ENCODE data around the gene TFCP2.

The TFCP2 gene

GRCh38 chr12:51197736-51198567 is 25.0 kb upstream of the TFCP2 start:
- DNase-seq, result no peak

DNA sequence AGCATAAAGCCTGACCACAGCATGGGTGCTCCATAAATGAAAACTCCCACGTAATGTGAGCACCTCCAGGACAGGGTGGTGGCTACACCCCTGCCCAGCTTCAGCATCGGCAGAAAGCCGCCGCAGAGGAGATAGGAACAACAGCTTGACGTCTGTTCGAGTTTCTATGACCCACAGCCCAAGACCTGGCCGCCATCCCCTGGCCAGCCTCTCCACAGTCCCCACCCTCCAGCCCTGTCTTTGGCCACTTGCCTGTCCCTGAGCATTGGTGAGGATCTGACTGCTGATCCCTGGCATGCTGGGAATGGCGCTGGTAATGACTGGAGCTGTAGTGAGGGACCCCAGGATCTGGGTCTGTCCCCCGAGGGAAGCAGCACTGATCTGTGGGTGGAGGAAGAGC is 23.6 kb upstream of the TFCP2 start:
- no peak for DNase-seq

GRCh38 chr12:51195841-51196240 is 22.9 kb upstream of the TFCP2 start:
- DNase-seq, result no peak

DNA sequence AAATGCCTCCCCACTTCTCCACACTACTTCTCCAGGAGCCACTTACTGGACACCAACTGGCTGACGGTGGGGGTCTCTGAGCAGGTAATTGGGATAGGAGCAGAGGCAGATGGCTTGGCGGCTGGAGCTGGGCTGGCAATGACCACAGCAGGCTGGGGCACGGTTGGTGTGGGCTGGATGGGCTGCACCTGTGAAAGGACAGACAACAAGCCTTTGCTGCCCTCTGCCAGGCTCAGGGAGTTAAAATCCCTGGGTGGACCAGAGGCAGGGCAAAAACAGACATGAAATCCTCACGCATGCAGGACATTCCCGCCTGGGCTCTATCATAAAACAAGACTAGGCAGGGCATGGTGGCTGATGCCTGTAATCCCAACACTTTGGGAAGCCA is 19.3 kb upstream of the TFCP2 start:
- no peak for DNase-seq

GRCh38 chr12:51191516-51192283 is 18.8 kb upstream of the TFCP2 start:
- DNase-seq, result no peak

- DNase-seq, result no peak
These were observed 17.9 kb upstream of the TFCP2 start for GRCh38 chr12:51190820-51191219.

- no peak for DNase-seq
These were observed 16.9 kb upstream of the TFCP2 start for GRCh38 chr12:51189790-51190355.

DNA sequence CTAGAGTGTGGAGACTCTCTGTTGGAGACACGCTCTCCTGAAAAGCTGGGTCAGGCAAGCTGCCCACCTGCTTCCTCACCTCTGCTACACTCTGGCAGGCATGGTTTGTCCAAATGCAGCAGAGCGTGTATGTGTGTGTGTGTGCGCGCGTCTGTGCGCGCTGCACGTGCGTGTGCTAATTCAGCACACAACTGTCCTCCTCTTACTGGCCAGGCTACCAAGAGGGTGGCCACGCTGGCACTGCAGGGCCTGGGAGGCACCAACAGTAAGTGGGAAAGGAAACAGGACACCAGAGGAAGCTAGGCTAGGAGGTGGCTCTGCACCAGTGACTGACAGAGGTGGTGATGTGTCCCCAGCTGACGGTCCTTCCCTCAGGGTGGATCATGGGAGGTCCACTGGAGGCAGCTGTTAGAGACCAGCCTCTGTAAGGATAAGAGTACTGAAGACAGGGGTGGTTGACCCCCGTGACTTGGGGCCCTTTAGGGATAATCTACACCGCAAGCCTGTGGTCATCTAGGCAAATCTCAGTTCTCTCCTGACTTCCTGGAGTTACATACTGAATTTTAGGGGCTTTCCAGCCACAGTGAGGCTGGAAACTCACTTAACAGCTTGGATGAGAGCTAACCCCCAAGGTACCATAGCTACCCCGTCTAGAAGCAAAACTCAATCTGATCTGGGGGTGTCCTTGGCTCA is 15.6 kb upstream of the TFCP2 start:
- no peak for DNase-seq

DNA sequence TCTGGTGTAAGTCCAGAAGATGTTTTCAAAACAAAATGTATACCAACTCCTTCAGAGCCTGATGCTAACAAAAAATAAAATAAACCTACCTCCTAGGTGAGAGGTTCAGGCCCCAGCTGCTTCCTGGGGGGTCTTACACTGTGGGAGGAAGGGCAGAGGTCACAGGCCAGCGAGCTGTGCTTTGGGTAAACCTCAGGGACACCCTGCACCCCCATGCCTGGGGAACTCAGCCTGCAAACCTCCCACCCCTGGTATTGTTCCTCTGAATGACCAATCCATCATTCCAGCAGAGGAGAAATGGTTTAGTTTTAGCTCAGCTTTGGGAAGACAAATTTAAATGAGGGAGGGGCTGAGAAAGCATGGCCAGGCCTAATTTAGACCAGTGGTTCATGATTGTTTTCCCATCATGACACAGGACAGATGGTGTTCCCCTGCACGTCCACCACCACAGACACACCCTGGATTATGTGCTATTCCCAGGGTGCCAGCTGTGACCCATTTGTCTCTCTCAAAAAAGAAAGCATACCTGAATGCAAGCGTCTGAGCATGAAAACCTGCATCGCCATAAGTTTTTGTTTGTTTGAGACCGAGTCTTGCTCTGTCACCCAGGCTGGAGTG is 14.5 kb upstream of the TFCP2 start:
- DNase-seq, result no peak

GRCh38 chr12:51186465-51187085 is 13.6 kb upstream of the TFCP2 start:
- no peak for DNase-seq

- no peak for DNase-seq
These were observed 12.3 kb upstream of the TFCP2 start for GRCh38 chr12:51185171-51185717.

DNA sequence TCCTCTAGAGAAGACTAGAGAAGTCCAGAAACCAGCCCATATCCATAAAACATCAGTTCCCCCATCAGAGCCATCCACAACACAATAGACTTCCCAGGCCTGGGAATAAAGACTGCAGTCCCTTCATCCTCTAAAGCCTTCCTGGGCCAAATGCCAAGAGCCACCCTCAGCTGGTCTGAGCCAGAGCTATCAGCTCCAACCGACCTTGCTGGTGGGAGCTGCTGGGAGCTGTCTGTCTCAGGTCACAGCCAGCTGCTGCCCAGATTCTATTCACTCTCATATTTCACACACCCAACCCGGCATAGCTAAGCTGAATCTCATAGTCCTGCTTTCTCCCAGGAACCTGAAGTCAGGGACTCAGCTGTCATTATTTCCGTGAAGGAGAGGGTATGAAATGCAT is 10.9 kb upstream of the TFCP2 start:
- DNase-seq, result no peak

DNA sequence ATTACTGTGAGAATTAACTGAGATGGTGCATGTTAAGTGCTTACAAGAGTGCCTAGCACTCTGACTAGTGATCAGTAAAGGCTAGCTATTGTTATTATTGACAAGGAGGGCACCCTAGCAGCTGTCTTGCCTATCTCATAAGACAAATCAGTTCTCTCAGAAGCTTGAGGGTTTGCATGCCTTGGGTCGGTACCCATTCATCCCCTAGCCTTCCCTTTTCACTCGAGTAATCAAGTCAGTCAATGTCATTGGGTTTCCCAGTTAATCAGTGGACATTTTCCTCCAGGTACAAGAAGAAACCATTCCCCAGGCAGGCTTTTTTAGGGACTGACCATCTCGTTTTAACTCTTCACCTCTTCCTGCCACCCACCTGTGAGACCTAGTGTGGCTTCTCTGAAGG is 10.4 kb upstream of the TFCP2 start:
- DNase-seq, result no peak

DNA sequence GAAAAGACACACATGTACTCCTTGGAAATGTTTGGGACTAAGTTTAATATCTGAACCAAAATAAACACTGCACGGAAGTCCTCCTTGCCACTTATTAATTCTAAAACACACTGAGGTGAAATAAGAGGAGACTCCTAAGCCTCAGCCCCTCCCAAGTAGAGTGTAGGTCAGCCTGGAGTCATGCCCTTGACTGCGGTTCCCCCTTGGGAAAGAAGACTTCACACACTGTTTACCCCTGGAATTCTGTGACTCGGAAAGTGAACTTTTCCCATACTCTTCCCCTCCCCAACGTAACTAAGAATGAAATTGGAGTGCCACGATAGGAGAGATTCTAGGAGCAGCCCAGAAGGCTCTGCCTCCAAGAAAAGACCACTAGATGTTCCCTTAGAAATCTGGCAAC is 8.6 kb upstream of the TFCP2 start:
- no peak for DNase-seq

DNA sequence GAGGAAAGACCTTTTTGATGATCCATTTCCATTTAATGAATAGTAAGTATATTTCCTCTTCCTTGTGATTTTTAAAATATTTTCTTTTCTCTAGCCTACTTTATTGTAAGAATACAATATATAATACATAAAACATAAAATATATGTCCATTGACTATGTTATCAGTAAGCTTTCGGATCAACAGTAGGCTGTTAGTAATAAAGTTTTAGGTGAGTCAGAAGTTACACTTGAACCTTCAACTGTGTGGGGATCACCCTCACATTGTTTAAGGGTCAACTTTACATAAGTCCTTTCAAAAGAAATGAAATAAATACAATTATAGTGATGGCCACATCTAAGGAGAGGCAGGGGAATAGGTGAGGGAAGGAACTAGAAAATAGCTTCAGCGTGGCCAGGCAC is 5.0 kb upstream of the TFCP2 start:
- no peak for DNase-seq

DNA sequence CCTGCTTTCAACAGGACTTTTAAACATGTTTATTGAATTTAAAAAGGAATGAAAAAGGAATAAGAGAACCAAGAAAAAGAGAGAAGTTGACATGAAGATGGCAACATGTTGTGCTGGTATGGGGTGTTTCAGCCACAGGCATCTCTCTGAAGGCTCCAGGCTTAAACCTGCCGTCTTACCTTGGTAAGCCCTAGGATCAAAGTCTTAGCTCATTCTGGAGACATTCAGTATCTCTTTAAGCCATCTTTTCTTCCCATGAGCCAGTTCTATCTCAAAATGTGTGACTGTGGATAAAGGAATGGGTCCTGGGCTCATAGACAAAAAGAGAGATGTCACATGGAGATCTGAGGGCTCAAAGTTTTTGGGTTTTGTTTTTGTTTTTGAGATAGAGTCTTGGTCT is 1.6 kb upstream of the TFCP2 start:
- DNase-seq, result no peak

GRCh38 chr12:51171884-51172514 is 936 bp downstream of the TFCP2 start:
- DNase-seq, result no peak

GRCh38 chr12:51163795-51164194 is 9.1 kb downstream of the TFCP2 start:
- no peak for DNase-seq

GRCh38 chr12:51162217-51162616 is 10.7 kb downstream of the TFCP2 start:
- no peak for DNase-seq

GRCh38 chr12:51160814-51161459 is 12.0 kb downstream of the TFCP2 start:
- DNase-seq, result no peak

- no peak for DNase-seq
These were observed 16.6 kb downstream of the TFCP2 start for GRCh38 chr12:51156245-51156765.
